Activated naive CD4-positive, alpha-beta T cell treated with anti-CD3 and anti-CD28 coated beads, Interleukin-2, amount 10 ng/mL, durations not matched to agents 7 days and 5 days (primary cell): Measurements from ENCODE around the gene SH2B2.
"Not testable (repeated sequence)": the region's sequence is repeated elsewhere in the genome, so short reads cannot be mapped to it uniquely, and the experiment has no call there.

Source experiments
- CTCF ChIA-PET: fragments of 350-600 bp; sonication (Branson Sonifier 250); formaldehyde crosslinking; loops from one replicate; lab custom pipeline; 2021; ENCODE audit warnings: antibody characterized with exemption; lab: Charles Lee
- DNase-seq: peaks from one replicate; pipeline ENCODE4 v3.0.0-alpha.2; 2020
- H3K27ac Mint-ChIP-seq: one replicate; pipeline ENCODE4 v1.8.0; 2021; ENCODE audit warnings: mild to moderate bottlenecking, moderate library complexity, mixed read lengths
- H3K27me3 Mint-ChIP-seq: one replicate; pipeline ENCODE4 v1.8.0; 2021; ENCODE audit warnings: mild to moderate bottlenecking, mixed read lengths
- H3K36me3 Mint-ChIP-seq: one replicate; pipeline ENCODE4 v1.8.0; 2021; ENCODE audit warnings: mixed read lengths
- H3K4me1 Mint-ChIP-seq: one replicate; pipeline ENCODE4 v1.8.0; 2021; ENCODE audit warnings: mixed read lengths
- H3K4me3 Mint-ChIP-seq: one replicate; pipeline ENCODE4 v1.8.0; 2021; ENCODE audit warnings: mild to moderate bottlenecking, moderate library complexity, mixed read lengths
- H3K9me3 Mint-ChIP-seq: one replicate; pipeline ENCODE4 v1.8.0; 2021; ENCODE audit warnings: mixed read lengths

The SH2B2 gene

DNA sequence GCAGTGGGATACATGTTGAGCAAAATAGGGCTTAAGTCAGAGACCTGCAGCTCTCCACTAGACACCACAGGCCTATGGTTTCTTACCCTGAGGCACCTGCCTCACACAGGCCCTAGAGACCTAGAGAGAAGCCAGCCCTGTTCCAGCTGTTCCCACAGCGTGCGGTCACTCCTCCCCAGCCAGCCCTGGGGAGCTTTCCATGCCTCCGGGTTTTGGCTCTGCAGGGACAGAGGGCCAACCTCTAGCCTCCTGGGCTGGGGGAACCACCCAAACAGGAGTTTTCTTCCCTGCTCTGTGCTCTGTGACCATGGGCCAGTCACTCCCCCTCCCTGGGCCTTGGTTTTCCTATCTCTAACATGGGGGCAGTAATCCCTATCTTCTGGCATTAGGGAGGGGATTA lies 33.0 kb downstream of the SH2B2 start:
- CTCF ChIA-PET, result no interaction called here
- DNase-seq, result no peak
- Mint-ChIP-seq H3K27me3 (peaks cover 31% of the 10 kb centered on the region), H3K36me3 (no peaks in the 10 kb centered on the region), H3K27ac (no peak overlapping the region), H3K4me1 (no peaks in the 10 kb centered on the region), H3K4me3 (no peak overlapping the region), H3K9me3 (no peaks in the 10 kb centered on the region)

DNA sequence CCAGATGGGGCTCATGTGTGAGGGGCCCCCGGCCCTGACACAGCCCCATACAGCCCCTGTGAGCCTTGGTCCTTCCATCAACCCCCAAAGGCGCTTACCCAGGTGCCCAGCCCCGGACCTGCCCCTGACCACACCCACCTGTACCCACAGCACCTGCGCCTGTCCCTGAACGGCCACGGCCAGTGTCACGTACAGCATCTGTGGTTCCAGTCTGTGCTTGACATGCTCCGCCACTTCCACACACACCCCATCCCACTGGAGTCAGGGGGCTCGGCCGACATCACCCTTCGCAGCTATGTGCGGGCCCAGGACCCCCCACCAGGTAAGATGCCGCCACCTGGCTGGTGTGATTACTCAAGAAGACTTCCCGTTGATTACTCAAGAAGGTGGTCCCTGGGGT lies 33.5 kb downstream of the SH2B2 start:
- no peak overlapping the region for H3K27ac Mint-ChIP-seq
- H3K4me1 Mint-ChIP-seq, result no peaks in the 10 kb centered on the region
- CTCF ChIA-PET, result no interaction called here
- peaks cover 31% of the 10 kb centered on the region for H3K27me3 Mint-ChIP-seq
- DNase-seq, result no peak
- no peaks in the 10 kb centered on the region for H3K9me3 Mint-ChIP-seq
- no peak overlapping the region for H3K4me3 Mint-ChIP-seq
- no peaks in the 10 kb centered on the region for H3K36me3 Mint-ChIP-seq

DNA sequence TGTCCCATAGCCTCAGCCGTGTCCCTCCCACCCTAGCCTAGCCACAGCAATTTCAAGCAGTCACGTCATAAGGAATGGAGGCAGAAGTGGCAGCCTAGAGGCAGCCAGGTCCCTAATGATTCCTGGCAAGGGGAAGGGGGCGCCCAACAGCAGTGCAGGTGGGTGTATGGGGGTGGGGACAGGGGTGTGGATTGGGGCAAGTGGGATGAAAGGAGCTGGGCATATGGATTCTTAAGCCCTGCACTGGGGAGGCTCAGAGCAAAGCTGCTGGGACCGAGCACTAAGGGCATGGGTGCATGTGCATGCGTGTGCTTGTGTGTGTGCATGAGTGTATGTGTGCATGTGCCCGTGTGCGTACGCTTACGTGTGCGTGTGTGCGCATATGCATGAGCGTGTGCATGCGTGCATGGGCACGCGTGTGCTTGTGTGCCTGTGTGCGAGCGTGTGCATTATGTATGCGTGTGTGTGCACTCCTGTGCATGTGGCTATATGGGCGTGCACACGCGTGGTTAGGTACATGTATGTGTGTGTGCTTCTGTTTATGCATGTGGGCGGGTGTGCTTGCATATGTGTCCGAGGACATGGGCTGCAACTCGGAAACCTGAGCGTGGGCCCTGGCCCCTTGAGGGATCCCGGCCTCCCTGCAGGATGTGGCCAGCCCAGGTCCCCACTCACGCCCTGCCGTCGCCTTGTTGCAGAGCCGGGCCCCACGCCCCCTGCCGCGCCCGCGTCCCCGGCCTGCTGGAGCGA lies 34.1 kb downstream of the SH2B2 start:
- H3K27me3 Mint-ChIP-seq, result peaks cover 32% of the 10 kb centered on the region
- DNase-seq, result no peak
- CTCF ChIA-PET, result interaction anchor here (0.7 kb wide), 1 partner anchor 782 kb away, joined by 3 read pairs; no protein-coding TSS in a partner anchor
- H3K27ac Mint-ChIP-seq, result no peak overlapping the region
- no peaks in the 10 kb centered on the region for H3K9me3 Mint-ChIP-seq
- no peaks in the 10 kb centered on the region for H3K4me1 Mint-ChIP-seq
- no peak overlapping the region for H3K4me3 Mint-ChIP-seq
- no peaks in the 10 kb centered on the region for H3K36me3 Mint-ChIP-seq

DNA sequence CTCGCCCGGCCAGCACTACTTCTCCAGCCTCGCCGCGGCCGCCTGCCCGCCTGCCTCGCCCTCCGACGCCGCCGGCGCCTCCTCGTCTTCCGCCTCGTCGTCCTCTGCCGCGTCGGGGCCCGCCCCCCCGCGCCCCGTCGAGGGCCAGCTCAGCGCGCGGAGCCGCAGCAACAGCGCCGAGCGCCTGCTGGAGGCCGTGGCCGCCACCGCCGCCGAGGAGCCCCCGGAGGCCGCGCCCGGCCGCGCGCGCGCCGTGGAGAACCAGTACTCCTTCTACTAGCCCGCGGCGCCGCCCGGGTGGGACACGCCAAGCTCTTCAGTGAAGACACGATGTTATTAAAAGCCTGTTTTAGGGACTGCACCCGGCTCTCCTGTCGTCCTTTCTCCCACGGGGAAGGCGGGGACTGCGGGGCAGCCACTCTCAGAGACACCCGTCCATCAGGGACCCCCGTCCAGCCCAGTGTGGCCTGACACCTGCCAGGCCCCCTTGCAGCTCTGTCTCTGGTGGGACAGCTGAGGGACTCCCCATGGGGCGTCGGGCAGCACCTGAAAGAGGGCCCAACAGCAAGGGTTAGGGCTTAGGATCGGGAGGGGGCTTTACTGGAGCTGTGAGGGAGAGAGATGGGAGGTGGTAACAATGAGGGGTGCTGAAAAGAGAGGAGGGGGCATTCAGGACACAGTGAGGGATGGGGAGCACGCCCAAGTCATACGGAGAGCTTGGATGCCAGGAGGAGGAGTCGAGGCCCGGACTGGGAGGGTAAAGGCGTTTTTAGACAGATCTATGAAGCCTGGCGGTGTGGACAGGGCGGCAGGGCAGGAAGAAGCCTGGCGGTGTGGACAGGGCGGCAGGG lies 34.9 kb downstream of the SH2B2 start:
- Mint-ChIP-seq H3K27ac (no peak overlapping the region), H3K27me3 (peaks cover 36% of the 10 kb centered on the region), H3K4me3 (no peak overlapping the region), H3K9me3 (no peaks in the 10 kb centered on the region), H3K4me1 (no peaks in the 10 kb centered on the region), H3K36me3 (no peaks in the 10 kb centered on the region)
- DNase-seq, result no peak
- CTCF ChIA-PET, result interaction anchor here (0.7 kb wide), 1 partner anchor 783 kb away, joined by 3 read pairs; no protein-coding TSS in a partner anchor

DNA sequence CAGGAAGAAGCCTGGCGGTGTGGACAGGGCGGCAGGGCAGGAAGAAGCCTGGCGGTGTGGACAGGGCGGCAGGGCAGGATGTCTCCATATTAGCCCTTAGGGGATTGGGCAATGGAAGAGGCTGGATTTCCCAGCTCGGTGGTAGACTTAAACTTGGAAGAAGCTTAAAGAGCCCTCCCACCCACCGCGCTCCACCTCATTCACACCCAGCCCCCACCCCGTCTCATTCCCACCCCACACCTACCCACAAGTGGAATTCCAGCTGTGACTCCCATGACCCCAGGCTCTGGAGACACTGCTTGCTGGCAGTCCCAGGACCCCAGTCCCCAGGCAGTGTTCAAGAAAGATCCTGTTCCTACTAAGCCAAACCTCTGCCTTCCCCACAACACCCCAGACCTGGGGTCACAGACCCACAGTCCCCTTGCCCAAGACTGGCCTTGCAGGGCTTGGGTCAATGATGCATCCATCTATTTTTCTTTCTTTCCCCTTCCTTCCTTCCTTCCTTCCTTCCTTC lies 35.6 kb downstream of the SH2B2 start:
- H3K27ac Mint-ChIP-seq, result no peak overlapping the region

DNA sequence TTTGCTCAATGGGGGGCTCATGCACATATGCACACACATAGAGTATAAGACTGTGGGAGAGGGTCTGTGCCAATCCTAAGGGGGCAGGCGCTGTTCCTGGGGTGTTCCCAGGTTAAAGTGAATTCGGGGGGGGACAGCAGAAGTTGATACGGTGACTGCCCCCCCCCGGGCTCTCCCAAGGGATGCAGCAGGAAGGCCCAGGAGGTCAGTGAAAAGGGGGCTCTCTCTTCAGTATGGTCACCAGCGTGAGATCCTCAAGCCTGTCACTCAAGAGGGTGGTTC lies 37.2 kb downstream of the SH2B2 start:
- Mint-ChIP-seq H3K4me3 (no peak overlapping the region), H3K27me3 (peaks cover 53% of the 10 kb centered on the region), H3K27ac (no peak overlapping the region), H3K4me1 (no peaks in the 10 kb centered on the region), H3K36me3 (no peaks in the 10 kb centered on the region), H3K9me3 (no peaks in the 10 kb centered on the region)
- CTCF ChIA-PET, result no interaction called here
- no peak for DNase-seq

More for the DNA sequence above, 35.6 kb downstream of the SH2B2 start:
- CTCF ChIA-PET, result no interaction called here
- H3K36me3 Mint-ChIP-seq, result no peaks in the 10 kb centered on the region
- no peak overlapping the region for H3K4me3 Mint-ChIP-seq
- H3K9me3 Mint-ChIP-seq, result no peaks in the 10 kb centered on the region
- no peaks in the 10 kb centered on the region for H3K4me1 Mint-ChIP-seq
- DNase-seq, result no peak
- H3K27me3 Mint-ChIP-seq, result peaks cover 41% of the 10 kb centered on the region

DNA sequence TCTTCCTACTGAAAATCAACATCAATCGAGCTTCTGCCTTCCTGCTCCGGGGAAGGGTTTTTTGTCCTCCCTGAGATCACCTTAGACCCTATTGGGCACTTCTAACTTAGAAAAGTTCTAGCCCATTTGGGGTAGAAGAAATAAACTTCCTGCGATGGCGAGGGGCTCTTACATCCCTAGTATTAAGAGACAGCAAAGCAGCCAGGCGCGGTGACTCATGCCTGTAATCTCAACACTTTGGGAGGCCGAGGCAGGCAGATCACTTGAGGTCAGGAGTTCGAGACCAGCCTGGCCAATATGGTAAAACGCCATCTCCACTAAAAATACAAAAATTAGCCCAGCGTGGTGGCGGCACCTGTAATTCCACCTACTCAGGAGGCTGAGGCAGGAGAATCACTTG lies 38.4 kb downstream of the SH2B2 start:
- H3K27me3 Mint-ChIP-seq, result peaks cover 58% of the 10 kb centered on the region
- H3K9me3 Mint-ChIP-seq, H3K27ac Mint-ChIP-seq, DNase-seq, H3K36me3 Mint-ChIP-seq, CTCF ChIA-PET, H3K4me3 Mint-ChIP-seq, H3K4me1 Mint-ChIP-seq: not testable (repeated sequence)

DNA sequence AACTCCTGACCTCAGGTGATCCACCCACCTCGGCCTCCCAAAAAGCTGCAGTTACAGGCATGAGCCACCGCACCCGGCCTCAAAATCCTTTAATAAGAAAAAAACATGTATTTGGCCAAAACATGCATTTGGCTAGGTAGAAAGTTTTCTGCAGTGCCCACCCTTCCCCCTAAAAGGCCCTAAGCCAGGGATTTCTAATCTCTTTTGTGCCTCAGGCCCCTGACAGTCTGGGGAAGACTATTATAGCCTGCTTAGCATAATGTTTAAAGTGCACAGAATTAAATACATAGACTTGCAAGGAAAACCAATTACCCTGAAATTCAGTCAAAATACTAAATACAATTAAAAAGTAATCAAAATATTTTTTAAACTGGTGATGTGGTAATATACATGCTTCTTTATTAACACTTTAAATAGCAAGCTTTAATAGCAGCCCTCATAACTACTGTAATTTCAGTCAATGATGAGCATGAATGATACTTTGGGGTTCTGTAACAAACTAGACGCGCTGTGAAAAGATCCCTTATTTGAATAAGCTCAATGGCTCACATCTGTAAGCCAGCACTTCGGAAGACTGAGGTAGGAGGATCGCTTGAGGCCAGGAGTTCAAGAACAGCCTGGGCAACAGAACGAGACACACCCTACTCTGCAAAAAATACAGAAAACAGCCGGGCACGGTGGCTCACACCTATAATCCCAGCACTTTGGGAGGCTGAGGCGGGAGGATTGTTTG lies 39.7 kb downstream of the SH2B2 start:
- CTCF ChIA-PET, result no interaction called here
- Mint-ChIP-seq H3K27me3 (peaks cover 53% of the 10 kb centered on the region), H3K27ac (no peak overlapping the region), H3K4me1 (peaks cover 2% of the 10 kb centered on the region), H3K36me3 (no peaks in the 10 kb centered on the region), H3K4me3 (no peak overlapping the region), H3K9me3 (no peaks in the 10 kb centered on the region)
- no peak for DNase-seq

DNA sequence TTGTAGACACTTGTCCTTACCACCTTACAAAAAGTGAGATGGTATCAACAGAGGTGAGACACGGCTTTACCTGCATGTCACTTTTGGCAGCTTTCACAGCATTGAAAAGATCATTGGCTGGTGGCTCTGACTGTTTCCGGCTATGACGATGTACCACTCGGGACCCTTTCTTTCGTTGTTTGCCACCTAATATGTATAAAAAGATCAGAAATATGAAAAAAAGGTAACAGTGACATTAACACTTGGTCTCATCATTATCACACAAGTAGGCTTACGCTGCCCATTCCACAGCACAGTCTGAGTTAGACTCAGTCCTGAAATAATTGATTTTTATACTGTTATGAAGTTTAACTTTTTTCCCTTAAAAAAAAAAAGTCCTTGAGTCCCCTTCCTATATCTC lies 40.5 kb downstream of the SH2B2 start:
- peaks cover 45% of the 10 kb centered on the region for H3K27me3 Mint-ChIP-seq
- DNase-seq, H3K4me3 Mint-ChIP-seq, H3K36me3 Mint-ChIP-seq, H3K27ac Mint-ChIP-seq, H3K4me1 Mint-ChIP-seq, CTCF ChIA-PET, H3K9me3 Mint-ChIP-seq: not testable (repeated sequence)

DNA sequence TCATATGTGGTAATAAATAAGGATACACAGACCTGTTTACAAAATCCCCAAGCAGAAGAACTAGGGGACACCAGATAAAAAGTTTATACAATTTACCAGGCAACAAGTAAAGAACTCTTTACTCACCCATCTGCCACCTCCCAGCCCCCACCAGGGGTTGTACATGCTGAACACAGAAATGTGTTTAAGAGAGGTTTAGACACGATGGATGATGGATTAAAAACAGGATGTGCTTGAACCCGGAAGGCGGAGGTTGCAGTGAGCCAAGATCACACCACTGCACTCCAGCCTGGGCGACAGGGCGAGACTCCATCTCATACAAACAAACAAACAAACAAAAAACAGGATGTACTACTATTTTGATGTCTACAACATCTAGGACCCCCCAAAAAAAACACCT lies 42.2 kb downstream of the SH2B2 start:
- H3K36me3 Mint-ChIP-seq, H3K9me3 Mint-ChIP-seq, DNase-seq, CTCF ChIA-PET, H3K4me3 Mint-ChIP-seq, H3K4me1 Mint-ChIP-seq, H3K27ac Mint-ChIP-seq: not testable (repeated sequence)
- H3K27me3 Mint-ChIP-seq, result peaks cover 37% of the 10 kb centered on the region

DNA sequence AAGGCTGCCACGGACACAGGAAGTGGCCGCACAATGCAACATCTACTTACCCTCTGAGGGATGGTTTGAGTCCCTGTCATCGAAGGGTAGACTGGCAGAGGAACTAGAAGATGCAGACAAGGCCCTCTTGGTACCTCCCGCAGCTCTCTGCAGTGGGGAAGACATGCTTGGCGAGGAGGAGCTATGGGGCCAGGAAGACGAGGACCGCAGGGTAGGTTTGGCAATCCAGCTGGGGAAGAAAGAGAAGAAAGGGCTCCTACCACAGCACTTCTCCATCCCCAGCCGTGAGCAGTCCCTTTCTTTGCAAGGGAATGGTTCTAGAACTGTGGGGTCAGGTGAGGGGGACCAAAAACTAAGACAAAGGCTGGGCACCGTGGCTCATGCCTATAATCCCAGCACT lies 42.7 kb downstream of the SH2B2 start:
- H3K4me1 Mint-ChIP-seq, H3K9me3 Mint-ChIP-seq, H3K4me3 Mint-ChIP-seq, CTCF ChIA-PET, DNase-seq, H3K36me3 Mint-ChIP-seq, H3K27ac Mint-ChIP-seq: not testable (repeated sequence)
- H3K27me3 Mint-ChIP-seq, result peaks cover 32% of the 10 kb centered on the region

DNA sequence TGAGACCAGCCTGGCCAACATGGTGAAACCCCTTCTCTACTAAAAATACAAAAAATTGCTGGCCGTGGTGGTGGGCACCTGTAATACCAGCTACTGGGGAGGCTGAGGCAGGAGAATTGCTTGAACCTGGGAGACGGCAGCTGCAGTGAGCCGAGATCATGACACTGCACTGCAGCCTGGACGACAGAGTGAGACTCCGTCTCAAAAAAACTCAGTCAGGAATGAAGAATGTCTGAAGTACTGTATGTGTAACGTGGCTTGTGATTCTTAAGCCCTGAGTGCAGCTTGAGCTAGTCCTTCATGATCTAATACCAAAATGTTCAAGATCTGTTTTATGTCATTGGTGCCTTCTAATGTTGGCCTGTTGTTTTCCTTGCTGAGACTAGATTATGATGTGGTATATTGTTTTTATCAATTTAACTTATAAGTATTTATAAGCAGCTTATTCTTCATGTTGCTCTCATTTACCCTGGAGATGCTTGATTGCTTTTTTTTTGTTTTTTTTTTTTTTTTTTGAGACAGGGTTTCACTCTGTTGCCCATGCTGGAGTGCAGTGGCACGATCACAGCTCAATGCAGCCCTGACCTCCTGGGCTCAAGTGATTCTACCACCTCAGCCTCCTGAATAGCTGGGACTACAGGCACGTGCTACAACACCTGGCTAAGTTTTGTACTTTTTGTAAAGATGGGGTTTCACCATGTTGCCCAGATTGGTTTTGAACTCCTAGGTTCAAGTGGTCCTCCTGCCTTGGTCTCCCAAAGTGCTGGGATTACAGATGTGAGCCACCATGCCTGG lies 44.2 kb downstream of the SH2B2 start:
- H3K4me3 Mint-ChIP-seq, CTCF ChIA-PET, H3K27ac Mint-ChIP-seq, DNase-seq, H3K4me1 Mint-ChIP-seq, H3K36me3 Mint-ChIP-seq, H3K9me3 Mint-ChIP-seq: not testable (repeated sequence)
- H3K27me3 Mint-ChIP-seq, result peaks cover 29% of the 10 kb centered on the region

DNA sequence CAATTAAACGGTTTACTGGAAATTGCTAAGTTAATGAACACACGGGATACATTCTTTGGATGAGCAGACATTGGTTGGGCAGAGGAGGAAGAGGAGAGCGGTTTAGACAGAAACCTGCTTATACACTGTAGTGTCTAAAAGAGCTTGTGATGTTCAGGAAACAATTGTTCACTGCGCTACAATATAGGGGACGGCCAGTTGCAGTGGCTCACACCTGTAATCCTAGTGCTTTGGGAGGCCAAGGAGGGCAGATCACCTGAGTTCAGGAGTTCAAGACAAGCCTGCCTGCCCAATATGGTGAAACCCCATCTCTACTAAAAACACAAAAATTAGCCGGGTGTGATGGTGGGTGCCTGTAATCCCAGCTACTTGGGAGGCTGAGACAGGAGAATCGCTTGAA lies 48.9 kb downstream of the SH2B2 start:
- DNase-seq, H3K4me1 Mint-ChIP-seq, CTCF ChIA-PET, H3K27me3 Mint-ChIP-seq, H3K36me3 Mint-ChIP-seq, H3K4me3 Mint-ChIP-seq, H3K9me3 Mint-ChIP-seq, H3K27ac Mint-ChIP-seq: not testable (repeated sequence)

DNA sequence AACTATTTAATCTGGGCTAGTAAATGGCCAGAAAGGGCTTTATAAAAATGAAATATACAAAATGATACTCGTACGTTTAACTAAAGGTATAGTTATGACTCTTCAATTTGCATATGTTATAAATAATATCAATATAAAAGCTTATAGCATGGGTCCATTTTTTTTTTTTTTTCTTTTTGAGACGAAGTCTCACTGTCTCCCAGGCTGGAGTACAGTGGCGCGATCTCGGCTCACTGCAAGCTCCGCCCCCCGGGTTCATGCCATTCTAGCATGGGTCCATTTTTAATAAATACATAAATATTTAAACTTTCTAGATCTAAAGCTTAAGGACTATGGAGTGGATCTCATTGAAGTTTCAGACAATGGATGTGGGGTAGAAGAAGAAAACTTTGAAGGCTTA lies 50.3 kb downstream of the SH2B2 start:
- DNase-seq, H3K27ac Mint-ChIP-seq, H3K4me1 Mint-ChIP-seq, H3K27me3 Mint-ChIP-seq, CTCF ChIA-PET, H3K36me3 Mint-ChIP-seq, H3K4me3 Mint-ChIP-seq, H3K9me3 Mint-ChIP-seq: not testable (repeated sequence)
